KG1 (cell line): ENCODE results near the gene NRG3.

Source experiments
- DNase-seq: peaks from one replicate; lab custom pipeline; 2025; lab: John Stamatoyannopoulos, UW

The NRG3 gene

DNA sequence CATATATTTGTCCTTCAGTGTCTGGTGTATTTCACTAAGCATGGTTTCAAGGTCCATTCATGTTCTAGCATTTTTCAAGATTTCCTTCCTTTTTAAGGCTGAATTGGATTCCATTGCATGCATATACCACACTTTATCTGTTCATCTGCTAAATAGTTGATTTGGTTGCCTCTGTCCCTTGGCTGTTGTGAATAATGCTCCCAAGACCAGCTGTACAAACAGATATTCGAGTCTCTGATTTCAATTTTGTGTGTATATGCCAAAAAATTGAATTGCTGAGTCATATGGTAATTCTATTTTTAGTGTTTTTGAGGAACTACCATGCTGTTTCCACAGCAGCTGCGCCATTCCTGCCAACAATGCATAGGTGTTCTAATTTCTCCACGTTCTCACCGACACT lies 216.4 kb downstream of the NRG3 start:
- no peak for DNase-seq

GRCh38 chr10:82092111-82092510 lies 217.1 kb downstream of the NRG3 start:
- DNase-seq: no peak

DNA sequence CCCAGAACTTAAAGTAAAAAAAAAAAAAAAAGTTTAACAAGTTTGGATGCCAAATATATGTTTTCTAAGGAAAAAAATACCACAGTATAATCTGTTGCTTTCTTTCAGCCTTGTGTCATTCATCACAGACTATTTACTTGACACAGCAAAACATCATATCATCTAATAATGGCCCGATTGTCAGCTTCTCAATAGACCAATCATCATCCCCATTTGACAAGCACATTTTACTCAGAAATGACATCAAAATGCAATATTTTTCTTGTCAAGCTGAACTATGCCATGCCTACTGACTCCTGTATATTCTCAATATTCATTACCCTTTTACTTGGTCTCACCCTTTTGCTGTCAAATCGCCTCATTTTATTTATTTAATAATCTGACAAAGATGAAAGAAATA lies 249.7 kb downstream of the NRG3 start:
- DNase-seq: no peak

GRCh38 chr10:82128527-82128926 lies 253.5 kb downstream of the NRG3 start:
- DNase-seq: no peak

- DNase-seq: no peak
Observed at GRCh38 chr10:82136103-82136502, 261.1 kb downstream of the NRG3 start.

- DNase-seq: no peak
Observed at GRCh38 chr10:82144153-82144552, 269.2 kb downstream of the NRG3 start.

GRCh38 chr10:82148764-82149163 lies 273.8 kb downstream of the NRG3 start:
- DNase-seq: no peak

DNA sequence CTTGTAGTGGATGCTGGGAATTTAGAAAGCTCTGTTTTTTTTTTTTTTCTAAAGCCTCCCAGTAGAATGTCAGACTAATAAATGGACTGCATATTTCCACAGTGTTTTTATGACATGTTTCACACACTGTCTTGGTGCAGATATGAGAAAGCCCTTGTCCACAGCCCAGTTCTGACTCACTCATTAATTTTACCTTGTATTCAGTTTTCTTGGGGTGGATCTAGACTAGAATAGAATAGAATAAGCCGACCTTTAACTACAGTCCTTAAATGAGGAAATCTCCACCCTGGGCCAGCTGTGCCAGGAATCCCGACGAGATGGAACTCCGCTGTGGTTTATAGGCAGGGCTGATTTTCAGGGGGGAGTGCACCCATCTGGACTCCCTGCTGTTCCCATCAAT lies 274.7 kb downstream of the NRG3 start:
- DNase-seq: no peak

GRCh38 chr10:82150123-82150900 lies 275.3 kb downstream of the NRG3 start:
- DNase-seq: no peak

GRCh38 chr10:82160307-82160706 lies 285.3 kb downstream of the NRG3 start:
- no peak for DNase-seq

DNA sequence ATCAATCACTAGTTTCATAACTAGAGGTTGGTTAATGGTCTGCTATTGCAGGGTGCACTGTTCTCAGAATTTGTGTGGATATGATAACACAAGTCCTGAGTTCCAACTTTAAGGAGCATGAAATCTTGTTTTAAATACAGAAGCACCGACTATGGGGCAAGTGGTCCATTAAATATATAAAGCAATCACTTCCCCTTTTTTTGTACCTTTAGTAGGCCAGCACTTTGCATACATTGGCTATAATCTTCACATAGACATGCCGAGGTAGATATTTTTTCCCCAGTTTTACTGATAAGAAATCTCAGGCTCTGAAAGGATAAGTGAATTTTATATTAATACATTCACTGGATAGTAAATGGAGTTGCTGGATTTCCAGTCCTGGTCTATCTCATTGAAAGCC lies 286.3 kb downstream of the NRG3 start:
- DNase-seq: no peak

DNA sequence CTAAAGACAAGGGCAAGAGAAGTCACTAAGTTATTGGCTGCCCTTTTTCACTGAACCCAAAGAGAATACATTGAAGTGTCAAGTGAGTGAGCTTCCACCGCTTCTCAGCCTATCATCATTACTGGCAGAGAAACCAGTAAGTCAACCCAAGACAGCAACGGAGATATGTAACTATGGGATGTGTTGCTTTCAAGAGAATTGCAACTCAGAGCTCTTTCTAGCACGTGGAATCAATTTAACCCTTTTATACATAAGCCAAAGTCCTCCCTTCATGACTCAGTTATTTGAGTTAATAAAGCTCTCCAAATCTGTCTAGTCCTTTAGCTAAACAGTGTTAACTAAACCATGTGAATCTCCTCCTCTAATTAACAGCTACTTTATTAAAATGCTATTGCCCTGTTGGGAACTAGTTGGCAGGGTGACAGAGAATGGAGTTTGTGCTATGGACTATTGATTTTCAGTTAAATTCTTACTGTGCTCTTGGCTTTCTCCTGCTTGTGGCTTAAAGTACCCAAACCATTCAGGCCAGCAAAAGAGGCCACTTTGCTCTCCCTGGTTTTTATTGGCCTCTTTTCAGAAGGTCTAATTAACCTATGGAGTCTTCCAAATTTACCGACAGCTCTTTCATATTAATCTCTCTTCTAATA lies 287.7 kb downstream of the NRG3 start:
- no peak for DNase-seq

GRCh38 chr10:82171899-82172298 lies 296.9 kb downstream of the NRG3 start:
- DNase-seq: no peak

DNA sequence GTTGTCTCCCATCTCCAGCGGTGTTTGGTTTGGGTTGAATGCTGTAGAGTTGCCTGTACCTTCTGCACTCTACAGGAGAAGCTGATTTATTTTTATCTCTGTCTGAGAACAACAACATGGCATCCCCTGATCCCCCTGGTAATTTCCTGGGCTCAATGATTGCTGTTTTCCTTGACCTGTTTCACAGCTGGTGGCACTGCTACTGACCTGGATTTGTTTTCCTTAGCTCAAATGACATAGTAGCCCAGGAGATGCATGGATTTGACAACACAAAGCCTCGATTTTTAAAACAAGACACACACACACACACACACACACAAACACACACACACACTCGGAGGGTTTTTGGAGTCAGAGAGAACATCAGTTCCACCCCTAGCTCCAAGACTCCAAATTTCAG lies 301.6 kb downstream of the NRG3 start:
- DNase-seq: no peak

DNA sequence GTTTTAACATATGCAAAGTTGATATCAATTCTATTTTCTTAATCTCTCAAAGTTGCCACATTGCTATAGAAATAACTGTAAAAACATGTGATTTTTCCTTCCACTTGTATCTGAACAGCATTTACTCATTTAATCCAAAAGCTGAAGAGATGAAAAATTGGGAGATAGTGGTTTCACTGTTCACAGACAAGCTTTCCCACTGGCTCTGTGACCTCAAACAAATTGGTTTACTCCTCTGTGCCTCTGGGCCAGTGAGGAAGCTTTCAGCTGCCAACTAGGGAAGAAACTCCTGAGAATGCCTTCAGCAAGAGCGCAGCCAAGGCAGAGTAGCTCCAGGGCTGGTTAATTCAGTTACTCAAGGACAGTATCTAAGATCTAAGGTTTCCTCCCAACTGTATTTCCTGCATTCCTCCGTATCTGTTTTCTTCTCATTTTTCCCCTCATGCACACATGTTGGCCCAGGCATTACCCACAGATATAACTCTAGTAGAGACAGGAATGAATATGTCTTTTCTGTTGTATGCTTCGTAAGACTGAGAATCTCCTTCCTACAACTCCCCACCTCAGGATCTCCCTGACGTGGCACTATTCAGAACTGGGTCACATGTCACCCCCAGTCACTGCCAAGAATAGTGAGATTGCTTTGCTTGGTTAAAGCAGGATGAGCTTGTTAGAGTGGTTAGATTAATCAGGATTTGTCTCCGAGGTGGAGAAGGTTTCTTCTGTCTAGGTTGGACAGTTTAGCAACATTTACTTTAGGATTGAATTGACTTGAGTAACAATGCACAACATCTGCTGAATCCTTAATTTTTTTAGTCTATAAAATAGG lies 315.7 kb downstream of the NRG3 start:
- DNase-seq: no peak

DNA sequence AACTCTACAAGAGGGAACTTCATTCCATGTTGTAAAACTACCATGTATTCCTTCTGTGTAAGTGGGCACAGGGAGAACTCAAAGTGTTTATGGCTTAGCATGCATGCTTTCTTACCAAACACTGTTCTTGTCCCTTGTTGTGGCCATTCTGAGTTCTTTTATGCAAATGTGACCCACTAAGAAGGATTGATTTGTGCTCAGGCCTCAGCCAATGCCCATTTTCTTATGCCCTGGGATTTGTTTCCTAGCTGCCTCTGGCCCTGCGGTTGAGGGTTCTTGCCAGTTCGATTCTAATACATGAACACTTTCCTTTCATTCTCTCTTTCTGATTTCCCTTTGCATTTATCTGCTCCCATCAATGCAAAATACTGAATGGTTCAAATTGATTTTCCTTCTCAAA lies 316.7 kb downstream of the NRG3 start:
- DNase-seq: no peak

GRCh38 chr10:82192665-82193064 lies 317.7 kb downstream of the NRG3 start:
- DNase-seq: no peak

DNA sequence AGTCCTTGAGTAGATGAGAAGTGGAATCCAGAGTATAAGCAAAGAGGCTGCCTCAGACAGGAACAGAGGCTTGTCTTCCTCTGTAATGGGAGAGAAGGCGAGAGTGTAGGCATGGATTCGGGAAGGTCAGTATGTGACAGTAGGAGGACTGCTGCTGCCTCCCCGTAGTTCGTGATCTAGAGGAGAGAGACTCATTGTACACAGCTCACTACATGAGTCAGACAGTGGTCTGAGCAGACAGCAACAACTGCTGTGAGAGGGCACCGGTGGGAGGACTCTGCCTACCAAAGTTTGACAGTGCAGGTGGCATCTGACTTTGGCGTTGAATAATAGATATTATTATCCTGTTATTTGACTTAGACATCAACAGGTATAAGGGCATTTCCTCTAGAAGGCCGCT lies 319.4 kb downstream of the NRG3 start:
- DNase-seq: no peak

DNA sequence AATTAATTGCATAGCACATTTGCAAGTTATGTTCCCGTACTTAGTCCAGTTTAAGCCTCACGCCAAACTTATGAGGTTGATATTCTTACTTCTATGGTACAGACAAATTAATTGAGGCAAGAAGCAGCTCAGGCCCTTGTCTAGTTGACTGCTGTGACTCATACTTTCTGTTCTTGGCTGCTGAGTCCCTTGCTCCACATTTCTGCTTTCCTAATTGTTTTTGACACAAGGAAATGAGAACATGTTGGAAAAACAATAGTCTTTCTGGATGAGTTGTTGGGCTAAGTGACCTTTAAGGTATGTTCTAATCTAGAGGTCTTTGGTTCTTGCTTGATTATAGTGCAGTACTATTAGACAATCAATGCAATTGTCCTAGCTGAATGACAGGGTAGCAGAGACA lies 331.8 kb downstream of the NRG3 start:
- DNase-seq: no peak

DNA sequence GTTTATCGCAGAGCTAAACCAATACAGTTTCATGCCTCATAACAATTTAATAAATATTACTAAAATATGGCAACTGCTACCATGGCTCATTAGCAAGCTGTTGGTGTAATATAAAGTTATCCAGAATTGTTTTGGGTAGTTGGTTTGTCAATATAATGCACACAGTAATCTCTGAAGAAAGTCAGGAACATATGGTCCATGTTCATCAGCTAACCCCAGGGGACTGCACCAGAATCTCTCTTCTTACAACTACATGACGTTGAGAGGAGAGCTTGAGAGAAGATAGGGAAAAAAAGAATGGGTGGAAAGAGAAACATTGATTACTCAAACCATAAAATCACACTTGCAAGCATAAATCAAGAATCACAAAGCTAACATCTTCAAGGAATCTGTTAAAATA lies 333.7 kb downstream of the NRG3 start:
- no peak for DNase-seq

DNA sequence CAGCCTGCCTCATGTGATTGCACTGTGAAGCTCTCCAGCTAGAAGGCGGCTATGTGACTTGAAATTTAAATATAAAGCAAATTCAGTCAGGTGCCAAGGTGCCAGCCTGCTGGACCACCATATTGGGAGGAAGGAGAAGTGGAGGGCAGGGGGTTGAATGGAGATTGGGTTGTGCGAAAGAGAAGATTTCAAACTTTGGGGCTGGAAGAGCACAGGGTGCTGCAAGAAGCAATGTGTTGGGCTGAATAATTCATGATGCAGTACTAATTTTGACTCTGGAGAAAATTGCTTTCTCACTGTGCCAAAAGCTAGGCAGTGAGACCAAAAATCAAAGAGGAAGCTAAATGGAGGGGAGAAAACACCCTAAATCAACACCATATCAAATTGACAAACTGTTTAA lies 335.3 kb downstream of the NRG3 start:
- no peak for DNase-seq

DNA sequence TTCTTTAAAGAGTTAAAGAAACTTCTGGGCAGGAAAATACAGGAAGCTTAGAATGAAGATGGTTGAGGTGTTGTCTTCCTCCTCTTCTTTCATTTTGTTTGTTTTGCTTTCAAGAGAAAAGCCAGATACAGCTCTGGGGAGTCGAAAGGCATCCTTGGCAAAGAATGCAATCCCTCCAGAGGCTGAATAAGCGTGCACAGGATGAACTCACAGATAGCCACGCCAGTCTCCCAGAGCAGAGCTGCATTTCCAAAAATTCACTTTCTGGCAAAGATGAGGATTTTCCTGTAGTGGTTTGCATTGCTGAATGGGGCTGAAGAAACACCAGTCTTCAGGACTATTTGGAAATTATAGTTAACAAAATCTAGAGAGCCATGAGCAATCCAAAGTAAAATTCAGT lies 336.4 kb downstream of the NRG3 start:
- DNase-seq: no peak

GRCh38 chr10:82212753-82213152 lies 337.8 kb downstream of the NRG3 start:
- no peak for DNase-seq
